K562 (cell line): Measurements from ENCODE around the gene AQP9. TPM values are rescaled to one million over a fixed set of nuclear protein-coding genes. Genes with fewer than 3 reads are reported as not detected.
A peak's percentile ranks its signal among the peaks of the same experiment; 100 is the strongest.

Source experiments
- ADNP ChIP-seq: fragments of 200-800 bp; sonication (Bioruptor generic); IDR thresholded peaks from 2 replicates; pipeline ENCODE4 v1.6.1; 2016; ENCODE audit warnings: missing genetic modification characterization, missing compliant biosample characterization
- CBFA2T3 ChIP-seq: fragments of 450-650 bp; IDR thresholded peaks from 2 replicates; pipeline ENCODE4 v1.6.1; 2017
- DNMT1 ChIP-seq: fragments of 450-650 bp; IDR thresholded peaks from 2 replicates; pipeline ENCODE4 v1.6.1; 2016; ENCODE audit warnings: antibody characterized with exemption, mild to moderate bottlenecking
- EWSR1 ChIP-seq: fragments of 450-650 bp; IDR thresholded peaks from 2 replicates; pipeline ENCODE4 v1.6.1; 2018; ENCODE audit warnings: borderline replicate concordance, mild to moderate bottlenecking, low read depth, moderate library complexity; ENCODE audit not compliant: partially characterized antibody
- JUND ChIP-seq, 2 experiments: IDR thresholded peaks; 2 replicates in 1 of 2; 3 replicates in 1 of 2; pipeline ENCODE4 v1.6.1; 2011; ENCODE audit warnings: borderline replicate concordance in 2 of 2, low read depth in 2 of 2, low read length in 2 of 2, improper control_type of control experiment in 1 of 2, missing biosample characterization in 1 of 2, missing genetic modification characterization in 1 of 2, missing genetic modification reagents in 1 of 2
- MEF2D ChIP-seq: conservative IDR thresholded peaks from 2 replicates; pipeline ENCODE4 v1.6.1; 2016; ENCODE audit warnings: low read depth, missing genetic modification characterization, missing compliant biosample characterization
- NCOA2 ChIP-seq, 2 experiments: fragments of 450-650 bp; IDR thresholded peaks; 2 replicates each; pipeline ENCODE4 v1.6.1; 2018; ENCODE audit warnings: mild to moderate bottlenecking in 2 of 2, moderate library complexity in 1 of 2; ENCODE audit not compliant: partially characterized antibody in 2 of 2
- NEUROD1 ChIP-seq: fragments of 150-350 bp; IDR thresholded peaks from 2 replicates; pipeline ENCODE4 v1.6.1; 2014; ENCODE audit warnings: borderline replicate concordance, low read length, low read depth; ENCODE audit not compliant: partially characterized antibody
- NR2C1 ChIP-seq, 2 experiments: fragments of 450-650 bp; IDR thresholded peaks; 2 replicates each; pipeline ENCODE4 v1.6.1; 2017; ENCODE audit warnings: mild to moderate bottlenecking in 2 of 2, antibody characterized with exemption in 1 of 2, inconsistent platforms in 1 of 2, missing compliant biosample characterization in 1 of 2, missing genetic modification characterization in 1 of 2
- PCBP2 ChIP-seq: fragments of 200-400 bp; formaldehyde crosslinking; IDR thresholded peaks from 2 replicates; pipeline ENCODE4 v1.6.1; 2018; ENCODE audit warnings: low read length, low read depth, mild to moderate bottlenecking, moderate library complexity; ENCODE audit not compliant: poor library complexity, severe bottlenecking
- RBFOX2 ChIP-seq: fragments of 200-400 bp; formaldehyde crosslinking; IDR thresholded peaks from 2 replicates; pipeline ENCODE4 v1.6.1; 2017; ENCODE audit warnings: low read depth, mild to moderate bottlenecking, low read length, moderate library complexity
- SP2 ChIP-seq: IDR thresholded peaks from 2 replicates; pipeline ENCODE4 v1.6.1; 2011; ENCODE audit warnings: mild to moderate bottlenecking, low read depth, low read length, moderate library complexity; ENCODE audit not compliant: poor library complexity, severe bottlenecking; ENCODE audit errors: extremely low read depth
- SRSF7 ChIP-seq: fragments of 200-400 bp; formaldehyde crosslinking; optimal IDR thresholded peaks from 2 replicates; pipeline ENCODE3; 2017; ENCODE audit warnings: mild to moderate bottlenecking, low read depth, low read length
- TEAD2 ChIP-seq: fragments of 450-650 bp; IDR thresholded peaks from 2 replicates; pipeline ENCODE4 v1.6.1; 2016; ENCODE audit warnings: missing genetic modification characterization, control low read depth, missing compliant biosample characterization
- ZNF174 ChIP-seq: fragments of 250-450 bp; sonication (Bioruptor Pico); IDR thresholded peaks from 2 replicates; pipeline ENCODE4 v1.4.0; 2020; ENCODE audit warnings: mild to moderate bottlenecking
- ZNF232 ChIP-seq: sonication (generic); formaldehyde crosslinking; IDR thresholded peaks from 2 replicates; pipeline ENCODE4 v1.8.0; 2022; ENCODE audit warnings: mild to moderate bottlenecking, missing genetic modification reagents
- ZNF507 ChIP-seq: conservative IDR thresholded peaks from 2 replicates; pipeline ENCODE4 v1.6.1; 2017; ENCODE audit warnings: missing genetic modification characterization, missing compliant biosample characterization
- ZNF551 ChIP-seq: fragments of 250-450 bp; sonication (Bioruptor Pico); IDR thresholded peaks from 2 replicates; pipeline ENCODE4 v1.5.0; 2021; ENCODE audit warnings: mild to moderate bottlenecking, moderate library complexity
- ZNF766 ChIP-seq: fragments of 200-800 bp; sonication (Bioruptor generic); conservative IDR thresholded peaks from 2 replicates; pipeline ENCODE4 v1.6.1; 2016; ENCODE audit warnings: missing genetic modification characterization, missing compliant biosample characterization
- polyA plus RNA-seq, 8 experiments: library from polyadenylated mRNA; depleted of rRNA in 4 of 8; stranded (reverse) in 5 of 8; unstranded in 3 of 8; fragments of >200 nt; fragmentation: Nextera tagmentation in 2 of 8; fragmentation: Illumina TruSeq in 1 of 8; extraction: Ambion mirVana in 2 of 8; extraction: Trizol in 1 of 8; gene quantifications; 2 replicates each; pipeline versions ENCODE4 v1.2.1 to v1.2.3, GENCODE V29; 2011 to 2014; ENCODE audit warnings: inconsistent platforms in 1 of 8, missing spikeins in 1 of 8
- total RNA-seq, 7 experiments: library from RNA; depleted of rRNA in 6 of 7; stranded (reverse); fragments of >200 nt in 6 of 7; fragmentation: Illumina TruSeq in 2 of 7; extraction: Trizol in 2 of 7; gene quantifications; 2 replicates each; pipeline versions ENCODE4 v1.2.1 to v1.2.3, GENCODE V29; 2011 to 2021; ENCODE audit warnings: low replicate concordance in 1 of 7
- TF ChIP-seq, protein P1 (sequence below): fragments of 250-450 bp; sonication (Bioruptor Pico); IDR thresholded peaks from 2 replicates; pipeline ENCODE4 v1.5.1; 2021; ENCODE audit warnings: mild to moderate bottlenecking
- TF ChIP-seq, protein P2 (sequence below): fragments of 250-450 bp; sonication (Bioruptor Pico); IDR thresholded peaks from 2 replicates; pipeline ENCODE4 v1.8.0; 2021; ENCODE audit warnings: moderate library complexity, mild to moderate bottlenecking, inconsistent platforms
- TF ChIP-seq, protein P3 (sequence below): IDR thresholded peaks from 2 replicates; pipeline ENCODE4 v1.6.1; 2012; ENCODE audit warnings: low read depth, low read length, improper control_type of control experiment, borderline replicate concordance

The AQP9 gene
- total and polyA plus RNA-seq, 9 of the 15 experiments (the other 6 are each of a cell fraction or from before 2014, with no cell fraction given), result 0.04 to 0.33 (median 0.07) TPM; not detected in 4

- TF ChIP-seq NR2C1 (IDR thresholded peaks at IDR 0.05), result no peak; the same call in 1 of the 2 replicates
- TF ChIP-seq NR2C1 (tag; IDR thresholded peaks at IDR 0.05), result peak; percentile 18; the same call in 1 of the 2 replicates
- no peak for TF ChIP-seq DNMT1
- no peak for TF ChIP-seq PCBP2
- TF ChIP-seq TEAD2, result no peak; the same call in 1 of the 2 replicates
- no peak for TF ChIP-seq SRSF7
- no peak for TF ChIP-seq MEF2D (tag)
- TF ChIP-seq ZNF232 (CRISPR knock-in tag), result no peak
- TF ChIP-seq, protein P1, sequence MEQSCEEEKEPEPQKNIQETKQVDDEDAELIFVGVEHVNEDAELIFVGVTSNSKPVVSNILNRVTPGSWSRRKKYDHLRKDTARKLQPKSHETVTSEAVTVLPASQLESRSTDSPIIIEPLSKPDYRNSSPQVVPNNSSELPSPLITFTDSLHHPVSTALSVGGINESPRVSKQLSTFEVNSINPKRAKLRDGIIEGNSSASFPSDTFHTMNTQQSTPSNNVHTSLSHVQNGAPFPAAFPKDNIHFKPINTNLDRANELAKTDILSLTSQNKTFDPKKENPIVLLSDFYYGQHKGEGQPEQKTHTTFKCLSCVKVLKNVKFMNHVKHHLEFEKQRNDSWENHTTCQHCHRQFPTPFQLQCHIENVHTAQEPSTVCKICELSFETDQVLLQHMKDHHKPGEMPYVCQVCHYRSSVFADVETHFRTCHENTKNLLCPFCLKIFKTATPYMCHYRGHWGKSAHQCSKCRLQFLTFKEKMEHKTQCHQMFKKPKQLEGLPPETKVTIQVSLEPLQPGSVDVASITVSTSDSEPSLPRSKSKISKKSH (CRISPR knock-in tag), result no peak
- no peak for TF ChIP-seq ZNF551 (CRISPR knock-in tag)
- TF ChIP-seq ZNF766 (CRISPR knock-in tag), result peak; percentile 42
- TF ChIP-seq RBFOX2, result 0 out of 2 replicates have a peak, but pooled peaks have one; percentile 17
- TF ChIP-seq ZNF174 (CRISPR knock-in tag), result no peak
- TF ChIP-seq NEUROD1, result peak; percentile 70
- TF ChIP-seq, protein P2, sequence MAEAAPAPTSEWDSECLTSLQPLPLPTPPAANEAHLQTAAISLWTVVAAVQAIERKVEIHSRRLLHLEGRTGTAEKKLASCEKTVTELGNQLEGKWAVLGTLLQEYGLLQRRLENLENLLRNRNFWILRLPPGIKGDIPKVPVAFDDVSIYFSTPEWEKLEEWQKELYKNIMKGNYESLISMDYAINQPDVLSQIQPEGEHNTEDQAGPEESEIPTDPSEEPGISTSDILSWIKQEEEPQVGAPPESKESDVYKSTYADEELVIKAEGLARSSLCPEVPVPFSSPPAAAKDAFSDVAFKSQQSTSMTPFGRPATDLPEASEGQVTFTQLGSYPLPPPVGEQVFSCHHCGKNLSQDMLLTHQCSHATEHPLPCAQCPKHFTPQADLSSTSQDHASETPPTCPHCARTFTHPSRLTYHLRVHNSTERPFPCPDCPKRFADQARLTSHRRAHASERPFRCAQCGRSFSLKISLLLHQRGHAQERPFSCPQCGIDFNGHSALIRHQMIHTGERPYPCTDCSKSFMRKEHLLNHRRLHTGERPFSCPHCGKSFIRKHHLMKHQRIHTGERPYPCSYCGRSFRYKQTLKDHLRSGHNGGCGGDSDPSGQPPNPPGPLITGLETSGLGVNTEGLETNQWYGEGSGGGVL (CRISPR knock-in tag), result no peak
- TF ChIP-seq JUND (IDR thresholded peaks at IDR 0.05; ENCODE audit: borderline replicate concordance, low read depth, low read length), result peak; percentile 85; the same call in 1 of the 2 replicates
- TF ChIP-seq JUND (tag; IDR thresholded peaks at IDR 0.05; ENCODE audit: borderline replicate concordance, low read depth, low read length), result peak; percentile 75; the same call in 2 of the 3 replicates
- TF ChIP-seq CBFA2T3, result peak; percentile 98
- TF ChIP-seq SP2, result no peak
- no peak for TF ChIP-seq ZNF507
- peak; percentile 74 to 82 for TF ChIP-seq NCOA2 (IDR thresholded peaks at IDR 0.05; ENCODE audit: partially characterized antibody in 2 of 2)
- no peak for TF ChIP-seq EWSR1
- TF ChIP-seq ADNP (tag), result no peak
- TF ChIP-seq, protein P3, sequence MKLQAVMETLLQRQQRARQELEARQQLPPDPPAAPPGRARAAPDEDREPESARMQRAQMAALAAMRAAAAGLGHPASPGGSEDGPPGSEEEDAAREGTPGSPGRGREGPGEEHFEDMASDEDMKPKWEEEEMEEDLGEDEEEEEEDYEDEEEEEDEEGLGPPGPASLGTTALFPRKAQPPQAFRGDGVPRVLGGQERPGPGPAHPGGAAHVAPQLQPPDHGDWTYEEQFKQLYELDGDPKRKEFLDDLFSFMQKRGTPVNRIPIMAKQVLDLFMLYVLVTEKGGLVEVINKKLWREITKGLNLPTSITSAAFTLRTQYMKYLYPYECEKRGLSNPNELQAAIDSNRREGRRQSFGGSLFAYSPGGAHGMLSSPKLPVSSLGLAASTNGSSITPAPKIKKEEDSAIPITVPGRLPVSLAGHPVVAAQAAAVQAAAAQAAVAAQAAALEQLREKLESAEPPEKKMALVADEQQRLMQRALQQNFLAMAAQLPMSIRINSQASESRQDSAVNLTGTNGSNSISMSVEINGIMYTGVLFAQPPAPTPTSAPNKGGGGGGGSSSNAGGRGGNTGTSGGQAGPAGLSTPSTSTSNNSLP, result peak; percentile 80; the same call in 1 of the 2 replicates
These were observed 41.7 kb downstream of the AQP9 start (continued) for GRCh38 chr15:58179741-58180381.
